ENCODE data around the gene SMCO2.

Gene SMCO2

DNA sequence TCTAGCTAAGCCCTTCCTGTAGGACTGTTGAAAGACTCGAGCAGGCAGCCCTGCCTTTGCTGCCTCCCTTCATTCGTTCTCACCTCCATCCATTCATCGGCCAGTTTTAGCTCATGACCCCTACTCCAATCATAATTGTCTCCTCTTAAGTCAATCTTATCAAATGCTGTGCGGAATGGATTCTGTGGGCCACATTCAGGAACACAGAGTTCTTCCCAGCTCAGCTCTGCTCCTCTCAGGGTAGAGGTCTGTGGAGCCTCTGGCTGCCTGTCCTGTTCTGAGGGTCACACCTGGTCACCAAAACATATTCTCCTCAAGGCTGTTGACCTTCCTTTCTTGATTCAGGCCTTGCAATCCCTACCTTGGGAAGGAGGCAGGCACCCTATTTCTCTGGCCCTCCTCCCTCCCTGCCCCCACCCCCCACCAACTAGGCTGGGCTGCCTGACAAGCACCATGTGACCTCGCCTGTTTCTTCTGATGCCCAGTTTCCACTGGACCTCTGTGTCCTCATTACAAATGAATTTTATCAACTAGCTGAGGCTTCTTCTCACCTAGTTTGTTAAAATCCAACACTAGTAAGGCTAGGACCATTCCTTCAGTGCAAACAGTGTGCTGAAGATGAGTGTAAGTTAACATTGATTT is 3.5 kb downstream of the SMCO2 start:
- H3K79me2 ChIP-seq (ENCODE audit: low read length) = no peaks in the 10 kb centered on the region

DNA sequence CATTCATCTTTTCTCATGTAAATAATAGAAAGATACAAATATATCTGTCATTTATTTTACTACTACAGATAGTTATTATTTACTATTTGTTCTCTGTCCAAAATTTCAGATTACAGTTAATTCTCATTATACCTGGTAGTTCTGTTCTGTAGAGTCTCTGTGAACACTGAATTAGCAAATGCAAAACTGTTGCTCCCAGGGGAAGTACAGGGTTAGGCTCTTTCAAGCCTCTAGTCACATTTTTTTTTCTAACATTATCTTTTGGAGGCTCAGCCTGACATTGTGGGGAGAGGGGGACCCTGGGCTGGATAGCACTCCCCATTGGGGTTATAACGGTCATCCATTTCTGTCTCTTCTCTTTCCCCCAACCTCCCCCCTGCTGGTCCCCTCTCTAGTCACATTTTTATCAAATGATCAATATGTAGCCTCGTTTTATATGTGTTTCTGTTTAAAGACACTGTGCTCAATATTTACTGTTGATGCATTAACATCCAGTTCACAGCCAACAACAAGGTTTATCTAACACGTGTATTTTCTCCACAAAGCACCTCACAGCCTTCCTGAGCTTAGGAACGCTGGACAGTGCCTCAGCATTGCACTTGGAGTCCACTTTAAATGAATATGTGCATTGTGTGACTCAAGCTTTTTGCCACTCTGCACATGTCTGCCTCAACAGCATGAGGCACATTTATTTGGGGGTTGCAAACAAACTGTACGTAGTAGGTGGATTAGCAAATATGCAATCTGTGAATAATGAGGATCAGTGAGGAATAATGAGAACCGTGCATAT is 4.7 kb downstream of the SMCO2 start:
- Histone ChIP-seq H3K4me2 (ENCODE audit: low read depth, low read length) (no peak overlapping the region), H3K27ac (ENCODE audit: low read length) (no peak overlapping the region), H2AFZ (ENCODE audit: low read length) (no peak overlapping the region), H3K79me2 (ENCODE audit: low read length) (no peaks in the 10 kb centered on the region), H4K20me1 (ENCODE audit: insufficient read depth, low read length) (no peaks in the 10 kb centered on the region), H3K9me2 (replicated peaks; ENCODE audit: insufficient read depth, low read length) (no peaks in the 10 kb centered on the region), H3K9ac (ENCODE audit: low read length) (no peak overlapping the region), H3K4me3 (ENCODE audit: low read length) (no peak overlapping the region), H3K4me1 (ENCODE audit: low read length) (no peaks in the 10 kb centered on the region), H3F3A (ENCODE audit: insufficient read depth, low read length) (no peaks in the 10 kb centered on the region), H3K9me3 (replicated peaks; ENCODE audit: insufficient read depth, low read length) (no peaks in the 10 kb centered on the region), H3K36me3 (replicated peaks; ENCODE audit: insufficient read depth, low read length) (no peaks in the 10 kb centered on the region), H3K27me3 (replicated peaks; ENCODE audit: insufficient read depth, low read length) (no peaks in the 10 kb centered on the region)
- no peak for TF ChIP-seq EZH2 (optimal IDR thresholded peaks at IDR 0.05; ENCODE audit: low read depth, low read length)
- TF ChIP-seq, protein P1, sequence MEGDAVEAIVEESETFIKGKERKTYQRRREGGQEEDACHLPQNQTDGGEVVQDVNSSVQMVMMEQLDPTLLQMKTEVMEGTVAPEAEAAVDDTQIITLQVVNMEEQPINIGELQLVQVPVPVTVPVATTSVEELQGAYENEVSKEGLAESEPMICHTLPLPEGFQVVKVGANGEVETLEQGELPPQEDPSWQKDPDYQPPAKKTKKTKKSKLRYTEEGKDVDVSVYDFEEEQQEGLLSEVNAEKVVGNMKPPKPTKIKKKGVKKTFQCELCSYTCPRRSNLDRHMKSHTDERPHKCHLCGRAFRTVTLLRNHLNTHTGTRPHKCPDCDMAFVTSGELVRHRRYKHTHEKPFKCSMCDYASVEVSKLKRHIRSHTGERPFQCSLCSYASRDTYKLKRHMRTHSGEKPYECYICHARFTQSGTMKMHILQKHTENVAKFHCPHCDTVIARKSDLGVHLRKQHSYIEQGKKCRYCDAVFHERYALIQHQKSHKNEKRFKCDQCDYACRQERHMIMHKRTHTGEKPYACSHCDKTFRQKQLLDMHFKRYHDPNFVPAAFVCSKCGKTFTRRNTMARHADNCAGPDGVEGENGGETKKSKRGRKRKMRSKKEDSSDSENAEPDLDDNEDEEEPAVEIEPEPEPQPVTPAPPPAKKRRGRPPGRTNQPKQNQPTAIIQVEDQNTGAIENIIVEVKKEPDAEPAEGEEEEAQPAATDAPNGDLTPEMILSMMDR (IDR thresholded peaks at IDR 0.05; ENCODE audit: low read length) = no peak
- no peak for TF ChIP-seq EZH2phosphoT487 (IDR thresholded peaks at IDR 0.05; ENCODE audit: low read length)
- DNase-seq = no peak

More for the DNA sequence above, 3.5 kb downstream of the SMCO2 start:
- H3K4me2 ChIP-seq (ENCODE audit: low read depth, low read length) = no peak overlapping the region
- no peaks in the 10 kb centered on the region for H3F3A ChIP-seq (ENCODE audit: insufficient read depth, low read length)
- H3K9ac ChIP-seq (ENCODE audit: low read length) = no peak overlapping the region
- H2AFZ ChIP-seq (ENCODE audit: low read length) = no peak overlapping the region
- H3K4me1 ChIP-seq (ENCODE audit: low read length) = no peaks in the 10 kb centered on the region
- no peak overlapping the region for H3K27ac ChIP-seq (ENCODE audit: low read length)
- H3K9me3 ChIP-seq (replicated peaks; ENCODE audit: insufficient read depth, low read length) = no peaks in the 10 kb centered on the region
- H4K20me1 ChIP-seq (ENCODE audit: insufficient read depth, low read length) = no peaks in the 10 kb centered on the region
- DNase-seq = no peak
- H3K27me3 ChIP-seq (replicated peaks; ENCODE audit: insufficient read depth, low read length) = no peaks in the 10 kb centered on the region
- no peak overlapping the region for H3K4me3 ChIP-seq (ENCODE audit: low read length)
- H3K9me2 ChIP-seq (replicated peaks; ENCODE audit: insufficient read depth, low read length) = no peaks in the 10 kb centered on the region
- TF ChIP-seq EZH2 (optimal IDR thresholded peaks at IDR 0.05; ENCODE audit: low read depth, low read length) (no peak), EZH2phosphoT487 (IDR thresholded peaks at IDR 0.05; ENCODE audit: low read length) (no peak)
- TF ChIP-seq, protein P1 (IDR thresholded peaks at IDR 0.05; ENCODE audit: low read length) = no peak
- no peaks in the 10 kb centered on the region for H3K36me3 ChIP-seq (replicated peaks; ENCODE audit: insufficient read depth, low read length)

DNA sequence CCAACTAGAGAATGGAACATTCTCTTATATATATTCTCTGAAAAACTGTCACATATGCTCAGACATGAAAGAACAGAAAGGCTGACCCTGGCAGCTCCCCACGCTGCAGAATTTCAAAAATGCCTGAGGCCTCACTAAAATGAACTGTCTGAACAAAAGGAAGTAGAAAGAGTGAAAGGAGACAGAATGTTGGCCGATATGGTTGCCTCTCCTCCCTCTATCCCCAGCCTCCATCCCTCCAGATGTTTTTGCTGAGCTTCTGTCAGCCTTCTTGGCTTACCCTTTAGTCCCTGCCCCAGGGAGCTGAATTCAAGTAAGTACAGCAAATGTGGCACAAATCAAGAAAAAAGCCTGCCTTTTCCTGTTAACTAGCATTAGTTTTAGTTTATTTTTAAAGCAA is 6.9 kb downstream of the SMCO2 start:
- H3K36me3 ChIP-seq (replicated peaks; ENCODE audit: insufficient read depth, low read length) = no peaks in the 10 kb centered on the region
- no peak overlapping the region for H3K27ac ChIP-seq (ENCODE audit: low read length)
- no peaks in the 10 kb centered on the region for H3K9me3 ChIP-seq (replicated peaks; ENCODE audit: insufficient read depth, low read length)
- TF ChIP-seq EZH2 (optimal IDR thresholded peaks at IDR 0.05; ENCODE audit: low read depth, low read length) = no peak
- TF ChIP-seq, protein P1 (IDR thresholded peaks at IDR 0.05; ENCODE audit: low read length) = no peak
- TF ChIP-seq EZH2phosphoT487 (IDR thresholded peaks at IDR 0.05; ENCODE audit: low read length) = no peak
- H3K4me2 ChIP-seq (ENCODE audit: low read depth, low read length) = no peak overlapping the region
- H3K9me2 ChIP-seq (replicated peaks; ENCODE audit: insufficient read depth, low read length) = no peaks in the 10 kb centered on the region
- H4K20me1 ChIP-seq (ENCODE audit: insufficient read depth, low read length) = no peaks in the 10 kb centered on the region
- H3K4me3 ChIP-seq (ENCODE audit: low read length) = no peak overlapping the region
- no peaks in the 10 kb centered on the region for H3K4me1 ChIP-seq (ENCODE audit: low read length)
- H3K9ac ChIP-seq (ENCODE audit: low read length) = no peak overlapping the region
- H3F3A ChIP-seq (ENCODE audit: insufficient read depth, low read length) = no peaks in the 10 kb centered on the region
- no peaks in the 10 kb centered on the region for H3K27me3 ChIP-seq (replicated peaks; ENCODE audit: insufficient read depth, low read length)
- no peak for DNase-seq
- H2AFZ ChIP-seq (ENCODE audit: low read length) = no peak overlapping the region
- H3K79me2 ChIP-seq (ENCODE audit: low read length) = no peaks in the 10 kb centered on the region

Measured in MM.1S (cell line).